Liver (tissue), 9 donors: ENCODE data around the gene LOXL4. TPM values are rescaled to one million over a fixed set of nuclear protein-coding genes. Genes with fewer than 3 reads are reported as not detected.

Source experiments
- DNase-seq: peaks from one replicate; pipeline ENCODE4 v3.0.0-alpha.2; 2017; ENCODE audit warnings: low spot score
- H3K27ac ChIP-seq, 2 donors: one replicate each; pipeline ENCODE4 v1.7.0; 2013; ENCODE audit warnings: inconsistent platforms in 2 of 2, low read length in 2 of 2, control low read depth in 1 of 2, low read depth in 1 of 2, mild to moderate bottlenecking in 1 of 2
- H3K27me3 ChIP-seq, 4 donors: one replicate each; pipeline versions ENCODE4 v1.6.1 to v1.7.0; 2013; ENCODE audit warnings: low read length in 3 of 4, inconsistent platforms in 1 of 4, mild to moderate bottlenecking in 1 of 4, moderate library complexity in 1 of 4; ENCODE audit not compliant: control insufficient read depth in 4 of 4, insufficient read depth in 4 of 4
- H3K36me3 ChIP-seq, 4 donors: one replicate each; pipeline versions ENCODE4 v1.6.1 to v1.7.0; 2013; ENCODE audit warnings: low read length in 3 of 4, mild to moderate bottlenecking in 3 of 4, low read depth in 1 of 4, moderate library complexity in 1 of 4; ENCODE audit not compliant: control insufficient read depth in 4 of 4, insufficient read depth in 3 of 4
- H3K4me1 ChIP-seq, 4 donors: one replicate each; pipeline versions ENCODE4 v1.6.1 to v1.7.0; 2013; ENCODE audit warnings: low read length in 3 of 4, mild to moderate bottlenecking in 3 of 4, moderate library complexity in 1 of 4; ENCODE audit not compliant: control insufficient read depth in 4 of 4, insufficient read depth in 4 of 4
- H3K4me3 ChIP-seq, 3 donors: one replicate each; pipeline versions ENCODE4 v1.6.1 to v1.7.0; 2013; ENCODE audit warnings: low read length in 3 of 3, control low read depth in 1 of 3, low read depth in 1 of 3, mild to moderate bottlenecking in 1 of 3
- H3K9ac ChIP-seq, 2 donors: one replicate each; pipeline ENCODE4 v1.7.0; 2013; ENCODE audit warnings: low read length in 2 of 2, mild to moderate bottlenecking in 2 of 2, moderate library complexity in 2 of 2, control low read depth in 1 of 2, low read depth in 1 of 2
- H3K9me3 ChIP-seq, 4 donors: one replicate each; pipeline versions ENCODE4 v1.6.1 to v1.7.0; 2013; ENCODE audit warnings: low read length in 3 of 4; ENCODE audit not compliant: control insufficient read depth in 4 of 4
- CTCF ChIP-seq: fragments of 150-350 bp; IDR thresholded peaks from 2 replicates; pipeline ENCODE4 v1.5.1; 2017; ENCODE audit warnings: improper control_type of control experiment, low read depth, low read length; ENCODE audit not compliant: missing input control
- EGR1 ChIP-seq, 2 donors: IDR thresholded peaks; 2 replicates each; pipeline ENCODE4 v1.6.1; 2016 to 2018; ENCODE audit warnings: antibody characterized with exemption in 2 of 2, low read depth in 2 of 2
- FOXA1 ChIP-seq: IDR thresholded peaks from 2 replicates; pipeline ENCODE4 v1.6.1; 2016; ENCODE audit warnings: antibody characterized with exemption
- FOXA2 ChIP-seq: IDR thresholded peaks from 2 replicates; pipeline ENCODE4 v1.6.1; 2016; ENCODE audit warnings: antibody characterized with exemption
- GABPA ChIP-seq, 2 donors: IDR thresholded peaks in 1 of 2; conservative IDR thresholded peaks in 1 of 2; 2 replicates each; pipeline ENCODE4 v1.6.1; 2016; ENCODE audit warnings: antibody characterized with exemption in 2 of 2, mild to moderate bottlenecking in 1 of 2, moderate library complexity in 1 of 2
- HNF4A ChIP-seq, 2 donors: conservative IDR thresholded peaks; 2 replicates each; pipeline ENCODE4 v1.6.1; 2016; ENCODE audit warnings: antibody characterized with exemption in 2 of 2, mild to moderate bottlenecking in 2 of 2
- HNF4G ChIP-seq: IDR thresholded peaks from 2 replicates; pipeline ENCODE4 v1.6.1; 2016; ENCODE audit warnings: antibody characterized with exemption
- JUND ChIP-seq, 2 donors: IDR thresholded peaks; 2 replicates each; pipeline ENCODE4 v1.6.1; 2016; ENCODE audit warnings: antibody characterized with exemption in 2 of 2
- NR2F2 ChIP-seq: IDR thresholded peaks from 2 replicates; pipeline ENCODE4 v1.6.1; 2016; ENCODE audit warnings: antibody characterized with exemption
- RAD21 ChIP-seq, 2 donors: IDR thresholded peaks; 2 replicates each; pipeline ENCODE4 v1.6.1; 2016; ENCODE audit warnings: antibody characterized with exemption in 2 of 2, mild to moderate bottlenecking in 2 of 2
- RXRA ChIP-seq, 2 donors: IDR thresholded peaks; 2 replicates each; pipeline ENCODE4 v1.6.1; 2017 to 2018; ENCODE audit warnings: antibody characterized with exemption in 2 of 2, mild to moderate bottlenecking in 1 of 2
- SP1 ChIP-seq: IDR thresholded peaks from 2 replicates; pipeline ENCODE4 v1.6.1; 2018; ENCODE audit warnings: antibody characterized with exemption, mild to moderate bottlenecking
- TAF1 ChIP-seq: conservative IDR thresholded peaks from 2 replicates; pipeline ENCODE4 v1.6.1; 2016; ENCODE audit warnings: antibody characterized with exemption, mild to moderate bottlenecking
- YY1 ChIP-seq: IDR thresholded peaks from 2 replicates; pipeline ENCODE4 v1.6.1; 2016; ENCODE audit warnings: antibody characterized with exemption, mild to moderate bottlenecking
- ZBTB33 ChIP-seq: IDR thresholded peaks from 2 replicates; pipeline ENCODE4 v1.6.1; 2016; ENCODE audit warnings: antibody characterized with exemption
- WGBS: extraction: QIAGEN DNeasy Blood & Tissue Kit; methylation state at CpG from one replicate; pipeline ENCODE4 v1.1.7; 2013; 5-methylcytosine and 5-hydroxymethylcytosine counted together
- polyA plus RNA-seq, 2 donors: library from polyadenylated mRNA; stranded (reverse) in 1 of 2; unstranded in 1 of 2; fragments of 200-250 nt in 1 of 2; fragments of >200 nt in 1 of 2; fragmentation: Nextera tagmentation in 1 of 2; extraction: Ambion mirVana in 1 of 2; gene quantifications; one replicate each; pipeline versions ENCODE4 v1.2.1 to v1.2.3, GENCODE V29; 2013 to 2015
- total RNA-seq, 2 donors: library from RNA; depleted of rRNA; stranded (reverse); fragments of >200 nt; gene quantifications; one replicate each; pipeline ENCODE4 v1.2.3, GENCODE V29; 2014
- TF ChIP-seq, protein P1 (sequence below): IDR thresholded peaks from 2 replicates; pipeline ENCODE4 v1.6.1; 2016; ENCODE audit warnings: antibody characterized with exemption
- TF ChIP-seq, protein P2 (sequence below): IDR thresholded peaks from 2 replicates; pipeline ENCODE4 v1.6.1; 2016; ENCODE audit warnings: antibody characterized with exemption
- donor health status: healthy.
- donor health status: healthy.
- donor health status: healthy.
- donor health status: healthy.
- donor health status: healthy.

LOXL4 gene
- total and polyA plus RNA-seq, 4 donors: 0.38 to 18.5 (median 1.0) TPM

GRCh38 chr10:98287321-98287720 lies 19.3 kb upstream of the LOXL4 start:
- H3K9me3 ChIP-seq: no peaks in the 10 kb centered on the region
- WGBS: 96% methylated on average over 5 of the region's 5 CpGs
- no peaks in the 10 kb centered on the region for H3K36me3 ChIP-seq
- no peak overlapping the region for H3K27ac ChIP-seq
- H3K4me1 ChIP-seq: no peaks in the 10 kb centered on the region
- no peak for DNase-seq
- TF ChIP-seq HNF4A (conservative IDR thresholded peaks at IDR 0.05) (no peak), FOXA2 (no peak), EGR1 (IDR thresholded peaks at IDR 0.05; ENCODE audit: low read depth in 2 of 2) (no peak), ZBTB33 (no peak), TAF1 (no peak)
- no peak overlapping the region for H3K4me3 ChIP-seq
- H3K27me3 ChIP-seq: no peaks in the 10 kb centered on the region
- H3K9ac ChIP-seq: no peak overlapping the region

- DNase-seq: no peak
- no peaks in the 10 kb centered on the region for H3K9me3 ChIP-seq
- H3K9ac ChIP-seq: no peak overlapping the region
- no peak overlapping the region for H3K27ac ChIP-seq
- no peaks in the 10 kb centered on the region for H3K27me3 ChIP-seq
- H3K4me3 ChIP-seq: no peak overlapping the region
- H3K36me3 ChIP-seq: no peaks in the 10 kb centered on the region
- no peaks in the 10 kb centered on the region for H3K4me1 ChIP-seq
- TF ChIP-seq ZBTB33: no peak
- TF ChIP-seq FOXA1: no peak
- no peak for TF ChIP-seq YY1
- TF ChIP-seq RAD21 (IDR thresholded peaks at IDR 0.05): no peak
- TF ChIP-seq SP1: no peak
- TF ChIP-seq HNF4G: no peak
- TF ChIP-seq NR2F2: no peak
- 90% methylated on average over 12 of the region's 12 CpGs for WGBS
Measured at GRCh38 chr10:98286419-98286818, 18.4 kb upstream of the LOXL4 start.

- no peaks in the 10 kb centered on the region for H3K9me3 ChIP-seq
- 83% methylated on average over 2 of the region's 2 CpGs for WGBS
- H3K36me3 ChIP-seq: no peaks in the 10 kb centered on the region
- H3K27me3 ChIP-seq: no peaks in the 10 kb centered on the region
- H3K9ac ChIP-seq: no peak overlapping the region
- H3K4me1 ChIP-seq: no peaks in the 10 kb centered on the region
- no peak for DNase-seq
- H3K4me3 ChIP-seq: no peak overlapping the region
- no peak overlapping the region for H3K27ac ChIP-seq
- TF ChIP-seq TAF1 (no peak), ZBTB33 (no peak), FOXA2 (no peak), SP1 (no peak), EGR1 (IDR thresholded peaks at IDR 0.05; ENCODE audit: low read depth in 2 of 2) (no peak), JUND (IDR thresholded peaks at IDR 0.05) (no peak), YY1 (no peak), HNF4A (conservative IDR thresholded peaks at IDR 0.05) (no peak), RXRA (IDR thresholded peaks at IDR 0.05) (no peak), HNF4G (no peak), GABPA (IDR thresholded peaks at IDR 0.05 in 1 of 2, conservative IDR thresholded peaks at IDR 0.05 in 1 of 2) (no peak), CTCF (no peak), NR2F2 (no peak)
- TF ChIP-seq, protein P1, sequence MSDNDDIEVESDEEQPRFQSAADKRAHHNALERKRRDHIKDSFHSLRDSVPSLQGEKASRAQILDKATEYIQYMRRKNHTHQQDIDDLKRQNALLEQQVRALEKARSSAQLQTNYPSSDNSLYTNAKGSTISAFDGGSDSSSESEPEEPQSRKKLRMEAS: no peak
- TF ChIP-seq, protein P2, sequence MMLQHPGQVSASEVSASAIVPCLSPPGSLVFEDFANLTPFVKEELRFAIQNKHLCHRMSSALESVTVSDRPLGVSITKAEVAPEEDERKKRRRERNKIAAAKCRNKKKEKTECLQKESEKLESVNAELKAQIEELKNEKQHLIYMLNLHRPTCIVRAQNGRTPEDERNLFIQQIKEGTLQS: no peak
Measured at GRCh38 chr10:98285416-98285815, 17.4 kb upstream of the LOXL4 start.
